ENCODE measurements around the gene TBC1D10A.
A peak's percentile ranks its signal among the peaks of the same experiment; 100 is the strongest.

The TBC1D10A gene

GRCh38 chr22:30326706-30327362 lies at the start of gene TBC1D10A:
TSS of gene TBC1D10A (minus strand) at chr22:30326941. CDS start at chr22:30326881, 60 bp downstream.
- H3K9ac ChIP-seq (ENCODE audit: low read length): peak within 1 kb of the TSS; percentile 71
- no peaks in the 10 kb centered on the region for H3K9me3 ChIP-seq (ENCODE audit: insufficient read depth, low read length)
- H2AFZ ChIP-seq (ENCODE audit: low read depth, low read length): peak within 1 kb of the TSS; percentile 56; the same call in 1 of the 2 replicates

GRCh38 chr22:30375312-30375849 lies 48.6 kb upstream of the TBC1D10A start:
- Histone ChIP-seq H3K27me3 (ENCODE audit: low read depth, low read length) (no peaks in the 10 kb centered on the region), H3K9me3 (ENCODE audit: insufficient read depth, low read length) (no peaks in the 10 kb centered on the region), H3K9ac (ENCODE audit: low read length) (no peak overlapping the region), H3K79me2 (ENCODE audit: low read length) (no peaks in the 10 kb centered on the region), H3K4me3 (ENCODE audit: low read length) (no peak overlapping the region), H3K27ac (ENCODE audit: low read length) (no peak overlapping the region), H3K36me3 (replicated peaks; ENCODE audit: low read depth, low read length) (peaks cover 3% of the 10 kb centered on the region), H2AFZ (ENCODE audit: low read depth, low read length) (no peak overlapping the region), H3K4me2 (ENCODE audit: low read length) (no peak overlapping the region), H4K20me1 (ENCODE audit: insufficient read depth, low read length) (no peaks in the 10 kb centered on the region), H3K4me1 (ENCODE audit: low read length) (peaks cover 11% of the 10 kb centered on the region)
- no peak for TF ChIP-seq EZH2phosphoT487 (IDR thresholded peaks at IDR 0.05; ENCODE audit: low read depth)
- no peak for TF ChIP-seq CTCF (IDR thresholded peaks at IDR 0.05; ENCODE audit: low read depth, low read length)

More at GRCh38 chr22:30326706-30327362, at the start of gene TBC1D10A:
- peak within 1 kb of the TSS; percentile 88 for H3K4me3 ChIP-seq (ENCODE audit: low read length)
- no peaks in the 10 kb centered on the region for H3K79me2 ChIP-seq (ENCODE audit: low read length)
- no peaks in the 10 kb centered on the region for H3K27me3 ChIP-seq (ENCODE audit: low read depth, low read length)
- peak within 1 kb of the TSS; percentile 34 for H3K27ac ChIP-seq (ENCODE audit: low read length)
- TF ChIP-seq EZH2phosphoT487 (IDR thresholded peaks at IDR 0.05; ENCODE audit: low read depth) (no peak), CTCF (IDR thresholded peaks at IDR 0.05; ENCODE audit: low read depth, low read length) (no peak)
- peak within 1 kb of the TSS; percentile 98 for H3K4me2 ChIP-seq (ENCODE audit: low read length)
- peaks cover 3% of the 10 kb centered on the region; the same call in 1 of the 2 replicates for H4K20me1 ChIP-seq (ENCODE audit: insufficient read depth, low read length)
- H3K36me3 ChIP-seq (replicated peaks; ENCODE audit: low read depth, low read length): no peaks in the 10 kb centered on the region
- peaks cover 12% of the 10 kb centered on the region for H3K4me1 ChIP-seq (ENCODE audit: low read length)

GRCh38 chr22:30373331-30374325 lies 46.9 kb upstream of the TBC1D10A start:
- H3K4me1 ChIP-seq (ENCODE audit: low read length): no peaks in the 10 kb centered on the region
- no peak overlapping the region for H3K4me2 ChIP-seq (ENCODE audit: low read length)
- no peak overlapping the region for H3K4me3 ChIP-seq (ENCODE audit: low read length)
- H3K36me3 ChIP-seq (replicated peaks; ENCODE audit: low read depth, low read length): peaks cover 3% of the 10 kb centered on the region
- no peaks in the 10 kb centered on the region for H3K79me2 ChIP-seq (ENCODE audit: low read length)
- no peak overlapping the region for H3K27ac ChIP-seq (ENCODE audit: low read length)
- no peak overlapping the region for H3K9ac ChIP-seq (ENCODE audit: low read length)
- H2AFZ ChIP-seq (ENCODE audit: low read depth, low read length): no peak overlapping the region
- H3K27me3 ChIP-seq (ENCODE audit: low read depth, low read length): no peaks in the 10 kb centered on the region
- no peaks in the 10 kb centered on the region for H4K20me1 ChIP-seq (ENCODE audit: insufficient read depth, low read length)
- H3K9me3 ChIP-seq (ENCODE audit: insufficient read depth, low read length): no peaks in the 10 kb centered on the region
- TF ChIP-seq EZH2phosphoT487 (IDR thresholded peaks at IDR 0.05; ENCODE audit: low read depth): no peak
- no peak for TF ChIP-seq CTCF (IDR thresholded peaks at IDR 0.05; ENCODE audit: low read depth, low read length)

- Histone ChIP-seq H3K27ac (ENCODE audit: low read length) (no peak overlapping the region), H3K9ac (ENCODE audit: low read length) (no peak overlapping the region), H3K27me3 (ENCODE audit: low read depth, low read length) (no peaks in the 10 kb centered on the region), H3K4me2 (ENCODE audit: low read length) (no peak overlapping the region), H3K79me2 (ENCODE audit: low read length) (no peaks in the 10 kb centered on the region), H3K36me3 (replicated peaks; ENCODE audit: low read depth, low read length) (peaks cover 3% of the 10 kb centered on the region), H4K20me1 (ENCODE audit: insufficient read depth, low read length) (no peaks in the 10 kb centered on the region), H3K4me1 (ENCODE audit: low read length) (no peaks in the 10 kb centered on the region), H3K9me3 (ENCODE audit: insufficient read depth, low read length) (no peaks in the 10 kb centered on the region), H3K4me3 (ENCODE audit: low read length) (no peak overlapping the region), H2AFZ (ENCODE audit: low read depth, low read length) (no peak overlapping the region)
- TF ChIP-seq EZH2phosphoT487 (IDR thresholded peaks at IDR 0.05; ENCODE audit: low read depth) (no peak), CTCF (IDR thresholded peaks at IDR 0.05; ENCODE audit: low read depth, low read length) (no peak)
Observed at GRCh38 chr22:30372915-30373314, 46.2 kb upstream of the TBC1D10A start.
